Measurements from ENCODE around the gene RETSAT. TPM values are rescaled to one million over a fixed set of nuclear protein-coding genes. Genes with fewer than 3 reads are reported as not detected.

Gene RETSAT
- total RNA-seq, 3 donors from 2014 or later, result 154 to 378 (median 278) TPM

GRCh38 chr2:85377083-85377482 is 22.8 kb upstream of the RETSAT start:
- no peaks in the 10 kb centered on the region for H3K4me1 ChIP-seq (ENCODE audit: low read depth)
- DNase-seq (no peak), ATAC-seq (no peak)
- no peak overlapping the region for H3K4me3 ChIP-seq
- TF ChIP-seq, protein P1, sequence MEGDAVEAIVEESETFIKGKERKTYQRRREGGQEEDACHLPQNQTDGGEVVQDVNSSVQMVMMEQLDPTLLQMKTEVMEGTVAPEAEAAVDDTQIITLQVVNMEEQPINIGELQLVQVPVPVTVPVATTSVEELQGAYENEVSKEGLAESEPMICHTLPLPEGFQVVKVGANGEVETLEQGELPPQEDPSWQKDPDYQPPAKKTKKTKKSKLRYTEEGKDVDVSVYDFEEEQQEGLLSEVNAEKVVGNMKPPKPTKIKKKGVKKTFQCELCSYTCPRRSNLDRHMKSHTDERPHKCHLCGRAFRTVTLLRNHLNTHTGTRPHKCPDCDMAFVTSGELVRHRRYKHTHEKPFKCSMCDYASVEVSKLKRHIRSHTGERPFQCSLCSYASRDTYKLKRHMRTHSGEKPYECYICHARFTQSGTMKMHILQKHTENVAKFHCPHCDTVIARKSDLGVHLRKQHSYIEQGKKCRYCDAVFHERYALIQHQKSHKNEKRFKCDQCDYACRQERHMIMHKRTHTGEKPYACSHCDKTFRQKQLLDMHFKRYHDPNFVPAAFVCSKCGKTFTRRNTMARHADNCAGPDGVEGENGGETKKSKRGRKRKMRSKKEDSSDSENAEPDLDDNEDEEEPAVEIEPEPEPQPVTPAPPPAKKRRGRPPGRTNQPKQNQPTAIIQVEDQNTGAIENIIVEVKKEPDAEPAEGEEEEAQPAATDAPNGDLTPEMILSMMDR (IDR thresholded peaks at IDR 0.05), result no peak
- intact Hi-C loops (cut with DNase I, micrococcal nuclease), result no loop called here
- no peaks in the 10 kb centered on the region for H3K36me3 ChIP-seq (ENCODE audit: low read depth)
- H3K9me3 ChIP-seq, result peaks cover 6% of the 10 kb centered on the region

GRCh38 chr2:85376291-85377065 is 22.1 kb upstream of the RETSAT start:
- Histone ChIP-seq H3K36me3 (ENCODE audit: low read depth) (no peaks in the 10 kb centered on the region), H3K9me3 (peaks cover 6% of the 10 kb centered on the region), H3K4me1 (ENCODE audit: low read depth) (no peaks in the 10 kb centered on the region), H3K4me3 (no peak overlapping the region)
- DNase-seq (no peak), ATAC-seq (no peak)
- intact Hi-C loops (cut with DNase I, micrococcal nuclease), result no loop called here
- TF ChIP-seq, protein P1 (IDR thresholded peaks at IDR 0.05), result no peak

GRCh38 chr2:85371045-85371444 is 16.7 kb upstream of the RETSAT start:
- Histone ChIP-seq H3K36me3 (ENCODE audit: low read depth) (no peaks in the 10 kb centered on the region), H3K4me1 (ENCODE audit: low read depth) (no peaks in the 10 kb centered on the region), H3K4me3 (no peak overlapping the region), H3K9me3 (no peaks in the 10 kb centered on the region)
- TF ChIP-seq, protein P1 (IDR thresholded peaks at IDR 0.05), result no peak
- no peak for ATAC-seq
- intact Hi-C loops (cut with DNase I, micrococcal nuclease), result no loop called here
- no peak for DNase-seq

DNA sequence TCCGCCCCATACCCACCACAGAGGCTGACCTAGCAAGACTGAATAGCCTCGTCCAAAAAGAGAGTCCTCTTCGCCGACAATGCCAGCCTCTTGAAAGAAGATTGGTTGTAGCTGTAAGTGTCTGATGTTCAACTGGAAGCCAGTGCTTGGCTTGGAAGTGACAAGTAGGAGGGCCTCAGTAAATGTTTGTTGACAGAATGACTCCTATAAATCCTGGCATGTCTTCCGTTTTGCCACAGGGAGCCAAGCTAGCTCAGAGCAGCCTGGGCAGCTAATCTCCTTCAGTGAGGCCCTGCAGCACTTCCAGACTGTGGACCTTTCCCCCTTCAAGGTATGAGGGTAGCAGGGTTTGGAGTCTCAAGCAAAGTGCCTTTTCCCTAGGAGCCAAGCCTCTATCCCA is 15.2 kb upstream of the RETSAT start:
- intact Hi-C loops (cut with DNase I, micrococcal nuclease), result no loop called here
- H3K4me3 ChIP-seq, result no peak overlapping the region
- TF ChIP-seq, protein P1 (IDR thresholded peaks at IDR 0.05), result no peak
- no peaks in the 10 kb centered on the region for H3K36me3 ChIP-seq (ENCODE audit: low read depth)
- ATAC-seq, result peak; percentile 93
- no peaks in the 10 kb centered on the region for H3K9me3 ChIP-seq
- no peaks in the 10 kb centered on the region for H3K4me1 ChIP-seq (ENCODE audit: low read depth)
- peak in 2 of 3 donors; percentile 40 to 59 for DNase-seq

DNA sequence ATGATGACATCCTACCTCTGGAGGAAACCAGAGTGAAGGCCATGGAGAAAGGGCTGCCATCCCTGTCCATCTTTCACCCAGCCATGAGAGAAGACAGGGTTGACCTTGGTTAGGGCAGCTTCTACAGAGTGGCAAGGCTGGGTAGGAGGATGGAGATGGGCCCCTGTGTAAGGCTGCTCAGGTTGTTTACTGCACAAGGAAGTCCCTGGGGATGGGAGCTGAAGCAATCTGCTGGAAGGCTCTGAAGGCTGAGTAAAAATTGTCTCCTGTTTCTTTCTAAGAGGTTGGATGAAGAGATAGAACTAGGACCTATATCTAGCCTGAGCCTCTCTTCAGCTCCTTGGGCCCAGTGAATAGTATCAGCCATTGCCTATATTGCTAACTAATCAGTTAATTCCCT is 14.6 kb upstream of the RETSAT start:
- peak; percentile 43 for ATAC-seq
- H3K4me1 ChIP-seq (ENCODE audit: low read depth), result no peaks in the 10 kb centered on the region
- TF ChIP-seq, protein P1 (IDR thresholded peaks at IDR 0.05), result no peak

More for the DNA sequence above, 14.6 kb upstream of the RETSAT start:
- Histone ChIP-seq H3K4me3 (no peak overlapping the region), H3K9me3 (no peaks in the 10 kb centered on the region), H3K36me3 (ENCODE audit: low read depth) (no peaks in the 10 kb centered on the region)
- intact Hi-C loops (cut with DNase I, micrococcal nuclease), result no loop called here
- DNase-seq, result no peak
